Stimulated activated CD8-positive, alpha-beta memory T cell treated with anti-CD3 and anti-CD28 coated beads, Interleukin-15, amount 100 ng/mL, for 1 hour (primary cell): ENCODE measurements around the gene E2F4.

ENCODE experiments used
- DNase-seq: peaks from one replicate; pipeline ENCODE4 v3.0.0-alpha.2; 2020; ENCODE audit warnings: low read depth

The E2F4 gene

DNA sequence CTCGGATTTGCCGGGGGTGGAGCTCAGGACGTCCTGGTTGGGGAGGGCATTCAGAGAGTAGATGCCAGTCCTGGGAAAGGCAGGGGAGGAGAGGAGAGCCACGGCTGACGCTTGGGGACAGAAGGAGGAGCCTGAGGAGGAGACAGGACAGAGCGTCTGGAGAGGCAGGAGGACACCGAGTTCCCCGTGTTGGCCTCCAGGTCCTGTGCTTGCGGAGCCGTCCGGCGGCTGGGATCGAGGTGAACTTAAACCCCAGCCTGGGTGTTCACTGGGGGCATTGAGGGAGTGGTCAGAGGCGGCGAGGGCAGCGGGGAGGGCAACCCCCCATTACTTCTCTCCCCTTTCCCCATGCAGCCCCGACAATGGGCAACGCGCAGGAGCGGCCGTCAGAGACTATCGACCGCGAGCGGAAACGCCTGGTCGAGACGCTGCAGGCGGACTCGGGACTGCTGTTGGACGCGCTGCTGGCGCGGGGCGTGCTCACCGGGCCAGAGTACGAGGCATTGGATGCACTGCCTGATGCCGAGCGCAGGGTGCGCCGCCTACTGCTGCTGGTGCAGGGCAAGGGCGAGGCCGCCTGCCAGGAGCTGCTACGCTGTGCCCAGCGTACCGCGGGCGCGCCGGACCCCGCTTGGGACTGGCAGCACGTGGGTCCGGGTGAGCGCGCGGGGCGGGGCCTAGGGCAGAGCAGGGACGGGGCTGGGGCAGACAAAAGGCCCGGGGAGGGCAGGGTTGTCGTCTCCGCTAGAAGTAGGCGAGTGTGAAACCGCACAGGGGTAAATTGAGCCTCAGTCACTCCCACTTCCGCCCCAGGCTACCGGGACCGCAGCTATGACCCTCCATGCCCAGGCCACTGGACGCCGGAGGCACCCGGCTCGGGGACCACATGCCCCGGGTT, 17.9 kb upstream of the E2F4 start:
- no peak for DNase-seq

DNA sequence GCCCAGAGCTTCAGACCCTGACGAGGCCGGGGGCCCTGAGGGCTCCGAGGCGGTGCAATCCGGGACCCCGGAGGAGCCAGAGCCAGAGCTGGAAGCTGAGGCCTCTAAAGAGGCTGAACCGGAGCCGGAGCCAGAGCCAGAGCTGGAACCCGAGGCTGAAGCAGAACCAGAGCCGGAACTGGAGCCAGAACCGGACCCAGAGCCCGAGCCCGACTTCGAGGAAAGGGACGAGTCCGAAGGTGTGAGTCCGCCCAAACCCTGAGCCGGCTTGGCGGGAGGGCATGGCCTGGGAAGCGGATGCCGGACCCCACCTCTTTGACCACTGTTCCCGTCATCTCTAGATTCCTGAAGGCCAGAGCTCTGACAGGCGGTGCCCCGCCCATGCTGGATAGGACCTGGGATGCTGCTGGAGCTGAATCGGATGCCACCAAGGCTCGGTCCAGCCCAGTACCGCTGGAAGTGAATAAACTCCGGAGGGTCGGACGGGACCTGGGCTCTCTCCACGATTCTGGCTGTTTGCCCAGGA, 17.2 kb upstream of the E2F4 start:
- DNase-seq = no peak

DNA sequence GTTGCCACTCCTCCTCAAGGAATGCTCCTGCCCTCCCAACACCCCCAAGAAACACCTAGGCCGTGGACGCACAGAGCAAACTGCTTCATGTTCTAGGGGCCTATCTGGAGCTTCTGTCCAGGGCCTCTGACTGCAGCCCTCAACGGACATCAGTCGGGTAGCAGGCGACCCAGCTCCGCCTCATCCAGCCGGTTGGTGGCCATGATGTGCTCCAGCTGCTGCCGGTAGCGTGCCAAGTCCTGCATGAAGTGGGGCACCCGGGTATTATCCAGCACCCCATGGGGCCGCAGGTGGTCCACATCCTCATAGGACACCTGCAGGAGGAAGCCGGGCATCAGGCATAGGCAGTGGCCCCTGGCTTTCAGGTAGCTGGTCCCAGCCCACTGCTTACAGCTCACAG, 15.3 kb upstream of the E2F4 start:
- no peak for DNase-seq

DNA sequence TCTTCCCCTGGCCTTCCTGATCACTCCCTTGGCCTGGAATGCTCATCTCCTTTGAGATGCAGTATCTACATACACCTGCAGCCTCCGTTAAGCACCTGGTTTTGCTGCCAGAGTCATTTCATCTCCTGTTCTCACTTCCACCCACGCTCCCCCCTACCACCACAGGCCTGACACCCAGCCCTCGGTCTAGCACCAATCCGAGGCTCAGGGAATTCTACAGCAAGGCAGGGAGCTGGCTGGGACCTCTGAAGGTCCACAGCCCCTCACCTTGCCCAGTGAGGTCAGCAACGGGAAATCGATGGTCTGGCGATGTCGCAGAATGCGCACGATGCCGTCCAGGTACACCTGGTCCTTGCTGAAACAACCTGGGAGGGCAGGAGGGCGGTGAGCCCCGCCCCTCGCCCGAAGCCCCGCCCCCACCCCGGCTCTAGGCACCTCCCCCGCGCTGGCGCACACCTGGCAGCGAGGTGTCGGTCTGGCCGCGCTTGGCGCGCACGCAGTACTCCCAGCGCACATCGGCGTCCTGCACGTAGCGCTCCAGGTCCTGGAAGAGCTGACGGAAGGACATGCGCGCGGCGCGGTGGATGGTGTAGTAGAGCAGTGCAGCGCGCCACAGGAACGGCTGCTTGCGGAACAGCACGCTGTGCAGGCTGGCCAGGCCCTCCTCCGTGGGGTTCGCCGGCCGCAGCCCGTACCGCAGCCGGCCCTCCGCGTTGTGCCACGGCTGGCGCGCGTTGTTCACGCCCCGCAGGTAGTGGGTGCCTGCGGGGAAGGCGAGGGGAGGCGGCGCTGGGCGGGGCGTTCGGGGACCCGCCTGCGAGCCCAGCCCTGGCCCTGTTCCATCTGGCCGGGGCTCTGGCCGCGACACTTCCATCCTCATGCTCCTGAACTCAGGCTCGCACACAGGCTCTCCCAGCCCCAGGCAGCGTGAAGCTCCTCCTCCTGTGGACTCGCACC, 13.9 kb upstream of the E2F4 start:
- no peak for DNase-seq

GRCh38 chr16:67179421-67180080, 12.4 kb upstream of the E2F4 start:
- DNase-seq = no peak

- DNase-seq = no peak
Observed at GRCh38 chr16:67180166-67180565, 11.8 kb upstream of the E2F4 start.

GRCh38 chr16:67181346-67181745, 10.6 kb upstream of the E2F4 start:
- no peak for DNase-seq

GRCh38 chr16:67182288-67182687, 9.7 kb upstream of the E2F4 start:
- DNase-seq = no peak

DNA sequence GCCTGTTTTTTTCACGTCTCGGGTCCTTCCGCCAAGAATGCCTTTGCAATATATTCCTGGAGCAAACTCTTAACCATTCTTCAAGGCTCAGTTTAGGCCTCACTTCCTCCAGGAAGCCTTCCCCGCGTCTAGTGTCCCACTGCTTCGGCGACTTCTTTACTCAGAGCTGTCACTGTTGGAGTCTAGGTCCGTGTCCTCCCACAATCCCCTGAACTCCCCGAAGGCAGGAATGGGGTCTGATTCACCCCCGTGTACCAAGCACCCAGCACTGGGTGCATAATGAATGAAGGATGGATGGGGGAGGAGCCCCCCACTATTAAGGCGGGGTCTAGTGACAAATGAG, 8.7 kb upstream of the E2F4 start:
- no peak for DNase-seq

DNA sequence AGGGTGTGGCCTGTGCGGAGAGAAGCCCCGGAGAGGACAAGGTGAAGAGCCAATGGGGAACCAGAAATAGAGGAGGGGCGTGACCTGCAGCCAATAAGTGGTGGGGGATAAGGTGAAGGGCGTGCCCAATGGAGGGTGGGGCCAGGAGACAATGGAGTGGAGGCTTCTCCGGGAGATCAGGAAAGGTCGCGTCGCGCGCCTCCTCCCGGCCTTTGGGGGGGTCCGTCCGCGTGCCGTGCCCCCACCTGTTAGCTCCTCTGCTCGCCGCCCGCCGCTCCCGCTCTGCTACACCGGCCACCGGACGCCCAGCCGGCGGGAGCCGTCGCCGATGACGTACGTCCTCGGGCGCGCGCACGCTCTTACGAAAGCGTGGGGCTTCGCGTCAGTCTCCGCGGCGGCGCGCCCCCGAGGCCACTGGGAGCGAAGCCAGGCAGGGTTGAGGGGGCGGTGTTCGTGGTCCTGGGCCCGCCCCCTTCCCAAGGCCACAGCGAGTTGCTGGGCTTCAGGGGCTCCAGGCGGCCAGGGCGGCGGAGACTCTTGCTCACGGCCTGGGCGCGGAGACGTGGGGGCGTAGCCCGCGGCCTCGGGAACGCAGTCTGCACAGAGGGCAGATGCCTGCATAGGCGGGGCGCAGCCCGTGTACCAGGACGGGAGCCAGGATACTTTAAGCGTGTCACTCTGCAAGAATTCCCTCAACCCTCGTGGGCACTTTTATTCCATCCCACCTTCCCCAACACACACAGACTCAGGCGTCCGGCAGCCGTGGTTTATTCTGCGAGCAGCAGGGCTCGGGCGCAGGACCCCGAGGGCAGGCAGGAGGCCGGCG, 8.1 kb upstream of the E2F4 start, which contains the start of gene MATCAP1:
Gene MATCAP1 (minus strand): TSS at position 337 of the 826 bp plus-strand sequence. CDS start 3,353 bp downstream, outside the sequence.
- peak; percentile 84 for DNase-seq

GRCh38 chr16:67184453-67184994, 7.4 kb upstream of the E2F4 start:
- DNase-seq = no peak

DNA sequence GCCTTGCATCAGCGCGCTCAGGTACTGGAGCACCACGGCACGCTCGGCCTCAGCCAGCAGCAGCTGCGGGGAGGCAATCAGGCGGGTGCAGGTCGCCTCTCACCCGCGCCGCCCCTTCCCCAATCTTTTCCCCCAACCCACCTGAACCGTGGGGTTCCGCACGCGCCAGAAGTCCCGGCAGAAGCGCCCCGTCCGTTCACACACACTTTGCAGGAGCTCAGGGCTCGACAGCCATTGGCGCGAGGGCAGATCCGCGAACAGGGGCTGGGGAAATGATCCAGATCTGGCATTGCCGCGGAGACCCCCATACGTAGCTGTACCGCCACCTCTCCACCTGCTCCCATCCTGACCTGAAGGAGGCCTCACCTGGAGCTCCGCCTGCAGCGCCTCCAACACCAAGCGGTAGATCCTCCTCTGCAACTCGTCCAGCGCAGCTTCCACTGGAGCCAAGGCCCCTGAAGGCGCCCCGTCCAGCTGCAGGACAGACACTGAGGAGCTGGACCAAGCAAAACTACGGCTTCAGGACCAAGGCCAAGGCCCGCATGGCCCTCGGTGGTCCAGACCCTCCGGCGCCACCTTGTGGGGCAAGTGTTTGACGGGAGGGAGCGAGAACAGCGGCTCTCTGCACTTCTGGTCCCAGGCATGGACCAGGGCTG, 6.8 kb upstream of the E2F4 start:
- DNase-seq = peak; percentile 73

DNA sequence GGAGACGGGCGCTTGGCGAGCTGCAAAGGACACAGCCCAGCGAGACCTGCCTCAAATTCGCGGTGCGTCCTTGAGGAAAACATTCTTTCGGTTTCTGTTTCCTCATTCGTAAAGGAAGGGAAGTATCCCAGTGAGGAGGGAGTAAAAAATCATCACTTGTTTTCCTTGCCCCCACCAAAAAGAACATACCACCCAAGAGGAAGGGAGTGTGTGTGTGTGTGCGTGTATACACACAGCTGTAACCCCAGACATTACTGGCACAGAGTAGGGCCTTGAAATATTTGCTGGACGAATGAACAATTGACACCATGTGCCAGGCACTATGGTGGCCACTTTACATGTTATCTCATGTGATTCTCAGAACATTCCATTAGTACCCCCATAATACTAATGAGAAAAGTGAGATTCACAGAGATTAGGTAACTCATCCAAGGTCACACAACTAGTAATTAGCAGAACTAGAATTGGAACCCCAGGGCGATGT, 6.3 kb upstream of the E2F4 start:
- DNase-seq = no peak

- DNase-seq = no peak
Observed at GRCh38 chr16:67186550-67186950, 5.4 kb upstream of the E2F4 start.

GRCh38 chr16:67187175-67187890, 4.6 kb upstream of the E2F4 start:
- DNase-seq = no peak

- no peak for DNase-seq
Observed at GRCh38 chr16:67188323-67188722, 3.6 kb upstream of the E2F4 start.

- no peak for DNase-seq
Observed at GRCh38 chr16:67188798-67189197, 3.2 kb upstream of the E2F4 start.

- no peak for DNase-seq
Observed at GRCh38 chr16:67190041-67190440, 1.9 kb upstream of the E2F4 start, which contains the start of gene EXOC3L1. TSS of gene EXOC3L1 (minus strand) at chr16:67190136. CDS start at chr16:67189676, 460 bp downstream.
